LNCaP clone FGC (cell line): ENCODE results near the gene CD19.

Source experiments
- DNase-seq: peaks from one replicate; pipeline ENCODE4 v3.0.0-alpha.2; 2011; ENCODE audit warnings: low read depth
- H3K4me3 ChIP-seq: 2 replicates; pipeline ENCODE4 v1.5.1; 2011; ENCODE audit warnings: mild to moderate bottlenecking, low read depth, low read length, control low read depth
- TF ChIP-seq, protein P1 (sequence below): IDR thresholded peaks from 2 replicates; pipeline ENCODE4 v1.5.1; 2012; ENCODE audit warnings: mild to moderate bottlenecking; ENCODE audit not compliant: control insufficient read depth, insufficient read depth; ENCODE audit errors: extremely low read depth

Gene CD19

DNA sequence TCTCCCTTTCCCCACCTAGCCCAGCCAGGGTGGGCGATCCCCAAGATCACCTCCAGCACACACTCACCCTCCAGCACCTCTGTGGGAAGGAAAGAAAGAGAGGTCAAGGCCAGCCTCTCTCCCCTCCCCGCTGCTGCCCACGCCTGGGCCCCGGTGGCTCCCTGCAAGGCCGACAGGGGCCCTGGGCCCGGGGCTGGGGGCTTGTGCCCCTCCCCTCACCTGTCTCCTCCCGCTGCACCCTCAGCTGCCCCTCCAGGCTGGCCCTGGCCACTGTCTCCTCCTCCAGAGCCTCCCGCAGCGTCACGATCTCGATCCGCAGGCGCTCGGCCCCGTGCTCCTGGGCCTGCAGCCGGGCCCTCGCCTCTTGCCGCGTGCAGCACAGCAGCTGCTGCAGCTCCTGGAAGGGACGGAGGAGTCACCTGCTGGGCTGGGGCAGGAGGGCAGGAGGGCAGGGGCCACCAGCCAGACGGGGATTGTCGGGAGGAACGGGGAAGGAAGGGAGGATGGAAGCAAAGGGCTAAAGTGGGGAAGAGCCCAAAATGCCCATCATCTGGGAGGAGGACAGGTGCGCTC is 25.9 kb upstream of the CD19 start:
- TF ChIP-seq, protein P1, sequence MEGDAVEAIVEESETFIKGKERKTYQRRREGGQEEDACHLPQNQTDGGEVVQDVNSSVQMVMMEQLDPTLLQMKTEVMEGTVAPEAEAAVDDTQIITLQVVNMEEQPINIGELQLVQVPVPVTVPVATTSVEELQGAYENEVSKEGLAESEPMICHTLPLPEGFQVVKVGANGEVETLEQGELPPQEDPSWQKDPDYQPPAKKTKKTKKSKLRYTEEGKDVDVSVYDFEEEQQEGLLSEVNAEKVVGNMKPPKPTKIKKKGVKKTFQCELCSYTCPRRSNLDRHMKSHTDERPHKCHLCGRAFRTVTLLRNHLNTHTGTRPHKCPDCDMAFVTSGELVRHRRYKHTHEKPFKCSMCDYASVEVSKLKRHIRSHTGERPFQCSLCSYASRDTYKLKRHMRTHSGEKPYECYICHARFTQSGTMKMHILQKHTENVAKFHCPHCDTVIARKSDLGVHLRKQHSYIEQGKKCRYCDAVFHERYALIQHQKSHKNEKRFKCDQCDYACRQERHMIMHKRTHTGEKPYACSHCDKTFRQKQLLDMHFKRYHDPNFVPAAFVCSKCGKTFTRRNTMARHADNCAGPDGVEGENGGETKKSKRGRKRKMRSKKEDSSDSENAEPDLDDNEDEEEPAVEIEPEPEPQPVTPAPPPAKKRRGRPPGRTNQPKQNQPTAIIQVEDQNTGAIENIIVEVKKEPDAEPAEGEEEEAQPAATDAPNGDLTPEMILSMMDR = no peak
- DNase-seq = no peak

DNA sequence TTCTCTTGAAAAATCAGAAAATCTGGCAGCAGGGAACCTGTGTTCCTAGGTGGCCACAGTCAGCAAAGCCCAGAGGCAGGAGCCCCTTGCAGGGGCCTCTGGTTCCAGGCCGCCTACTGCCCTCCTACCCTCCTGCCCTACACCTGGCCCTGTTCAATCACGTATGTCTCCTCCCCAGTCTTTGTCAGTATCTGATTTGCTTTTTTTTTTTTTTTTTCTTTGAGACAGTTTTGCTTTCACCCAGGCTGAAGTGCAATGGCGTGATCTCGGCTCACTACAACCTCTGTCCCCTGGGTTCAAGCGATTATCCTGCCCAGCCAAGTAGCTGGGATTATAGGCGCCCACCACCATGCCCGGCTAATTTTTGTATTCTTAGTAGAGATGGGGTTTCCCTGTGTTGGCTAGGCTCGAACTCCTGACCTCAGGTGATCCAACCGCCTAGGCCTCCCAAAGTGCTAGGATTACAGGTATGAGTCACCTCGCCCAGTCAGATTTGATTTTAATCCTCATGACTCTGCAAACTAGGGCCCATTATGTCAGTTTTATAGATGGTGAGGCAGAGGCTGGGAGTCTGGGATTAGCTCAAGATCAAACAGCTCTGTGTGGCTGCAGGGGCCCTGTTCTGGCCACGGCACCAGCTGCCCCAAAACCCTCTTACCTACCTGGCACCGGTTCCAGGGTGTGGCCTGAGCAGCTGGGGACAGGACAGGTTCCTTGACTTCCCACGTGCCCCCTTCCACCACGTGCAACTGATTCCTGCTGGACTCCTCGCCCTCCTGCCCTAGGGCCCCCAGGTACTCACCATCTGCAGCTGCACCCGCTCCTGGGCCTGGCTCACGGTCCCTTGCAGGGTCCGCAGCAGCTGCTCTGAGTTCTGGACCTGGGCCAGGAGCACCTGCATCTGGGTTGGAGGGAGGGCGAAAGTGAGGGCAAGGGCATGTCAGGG is 21.4 kb upstream of the CD19 start:
- H3K4me3 ChIP-seq = no peak overlapping the region
- no peak for DNase-seq
- TF ChIP-seq, protein P1 = no peak

More for the DNA sequence above, 25.9 kb upstream of the CD19 start:
- no peak overlapping the region for H3K4me3 ChIP-seq

- H3K4me3 ChIP-seq = no peak overlapping the region
- TF ChIP-seq, protein P1 = no peak
- DNase-seq = no peak
These were observed 19.2 kb upstream of the CD19 start for GRCh38 chr16:28912558-28912957.

DNA sequence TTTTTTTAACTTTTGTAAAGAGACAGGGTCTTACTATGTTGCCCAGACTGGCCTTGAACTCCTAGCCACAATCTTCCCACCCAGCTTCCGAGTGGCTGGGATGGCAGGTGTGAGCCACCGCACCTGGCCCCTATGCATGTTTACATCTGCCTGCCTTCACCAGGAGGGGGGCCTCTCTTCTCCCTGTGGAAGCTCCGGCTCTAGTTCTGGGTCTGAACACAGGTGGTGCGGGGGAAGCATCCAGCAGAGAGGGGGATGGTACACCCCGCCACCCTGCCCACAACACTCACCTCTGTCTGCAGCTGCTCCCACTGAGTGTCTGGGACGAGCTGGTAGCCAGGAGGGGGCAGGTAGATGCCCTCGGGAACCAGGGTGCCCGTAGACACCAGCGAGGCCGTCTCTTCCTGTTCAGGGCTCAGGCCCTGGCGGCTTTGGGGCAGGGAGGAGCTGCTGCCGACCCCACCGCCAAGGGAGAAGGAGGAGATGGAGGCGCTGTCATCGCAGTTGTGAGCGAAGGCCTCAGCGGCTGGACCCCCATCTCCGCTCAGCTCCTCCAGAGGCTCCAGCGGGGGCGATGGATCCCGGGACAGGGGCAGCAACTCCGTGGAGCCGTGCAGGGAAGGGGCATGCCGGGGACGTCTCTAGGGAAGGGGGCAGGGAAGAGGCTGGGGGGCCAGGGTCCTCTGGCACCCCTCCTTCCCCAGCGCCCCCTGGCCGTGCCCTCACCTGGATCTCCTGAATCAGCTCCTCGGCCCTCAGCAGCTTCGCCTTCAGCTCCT is 17.6 kb upstream of the CD19 start:
- DNase-seq = no peak
- TF ChIP-seq, protein P1 = no peak
- H3K4me3 ChIP-seq = no peak overlapping the region

DNA sequence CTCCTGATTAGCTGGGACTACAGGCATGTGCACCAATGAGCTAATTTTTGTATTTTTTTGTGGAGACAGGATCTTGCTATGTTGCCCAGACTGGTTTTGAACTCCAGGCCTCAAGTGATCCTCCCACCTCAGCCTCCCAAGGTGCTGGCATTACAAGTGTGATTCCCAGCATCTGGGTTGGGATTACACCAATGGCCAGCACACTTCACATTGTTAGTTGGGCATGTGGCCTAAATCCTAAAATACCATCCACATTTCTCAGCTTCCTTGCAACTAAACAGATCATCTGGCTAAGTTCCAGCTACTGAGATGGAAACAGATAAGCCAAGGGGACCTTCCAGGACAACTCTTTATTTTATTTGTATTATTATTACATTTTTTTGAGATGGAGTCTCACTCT is 16.6 kb upstream of the CD19 start:
- TF ChIP-seq, protein P1 = no peak
- H3K4me3 ChIP-seq = no peak overlapping the region
- no peak for DNase-seq

GRCh38 chr16:28917095-28917494 is 14.7 kb upstream of the CD19 start:
- no peak for DNase-seq
- H3K4me3 ChIP-seq = no peak overlapping the region
- TF ChIP-seq, protein P1 = no peak
